Measurements from ENCODE around the gene UBE4B. TPM values are rescaled to one million over a fixed set of nuclear protein-coding genes. Genes with fewer than 3 reads are reported as not detected.

The UBE4B gene
- total and polyA plus RNA-seq, 2 of the 4 experiments (the other 2 are of a cell fraction) = 26.5 to 39.3 TPM

GRCh38 chr1:10185759-10186158 lies 153.0 kb downstream of the UBE4B start:
- TF ChIP-seq POLR2A (IDR thresholded peaks at IDR 0.05; ENCODE audit: low read depth, low read length) (no peak), MAFK (IDR thresholded peaks at IDR 0.05; ENCODE audit: low read depth, low read length) (no peak), CHD1 (IDR thresholded peaks at IDR 0.05; ENCODE audit: low read depth, low read length) (no peak), BHLHE40 (IDR thresholded peaks at IDR 0.05; ENCODE audit: low read depth, low read length) (no peak), MXI1 (IDR thresholded peaks at IDR 0.05; ENCODE audit: borderline replicate concordance, low read depth, low read length) (no peak), NFE2L2 (IDR thresholded peaks at IDR 0.05; ENCODE audit: low read depth, low read length) (no peak), RFX5 (IDR thresholded peaks at IDR 0.05; ENCODE audit: low read depth, low read length) (no peak), RAD21 (IDR thresholded peaks at IDR 0.05; ENCODE audit: low read length) (no peak), SMC3 (IDR thresholded peaks at IDR 0.05; ENCODE audit: low read depth, low read length) (no peak), CEBPB (IDR thresholded peaks at IDR 0.05; ENCODE audit: low read depth, low read length) (no peak), RCOR1 (IDR thresholded peaks at IDR 0.05; ENCODE audit: insufficient replicate concordance, low read length) (no peak), FOS (IDR thresholded peaks at IDR 0.05; ENCODE audit: low read depth, low read length) (no peak), MAZ (IDR thresholded peaks at IDR 0.05; ENCODE audit: borderline replicate concordance, low read depth, low read length) (no peak)
- TF ChIP-seq, protein P1, sequence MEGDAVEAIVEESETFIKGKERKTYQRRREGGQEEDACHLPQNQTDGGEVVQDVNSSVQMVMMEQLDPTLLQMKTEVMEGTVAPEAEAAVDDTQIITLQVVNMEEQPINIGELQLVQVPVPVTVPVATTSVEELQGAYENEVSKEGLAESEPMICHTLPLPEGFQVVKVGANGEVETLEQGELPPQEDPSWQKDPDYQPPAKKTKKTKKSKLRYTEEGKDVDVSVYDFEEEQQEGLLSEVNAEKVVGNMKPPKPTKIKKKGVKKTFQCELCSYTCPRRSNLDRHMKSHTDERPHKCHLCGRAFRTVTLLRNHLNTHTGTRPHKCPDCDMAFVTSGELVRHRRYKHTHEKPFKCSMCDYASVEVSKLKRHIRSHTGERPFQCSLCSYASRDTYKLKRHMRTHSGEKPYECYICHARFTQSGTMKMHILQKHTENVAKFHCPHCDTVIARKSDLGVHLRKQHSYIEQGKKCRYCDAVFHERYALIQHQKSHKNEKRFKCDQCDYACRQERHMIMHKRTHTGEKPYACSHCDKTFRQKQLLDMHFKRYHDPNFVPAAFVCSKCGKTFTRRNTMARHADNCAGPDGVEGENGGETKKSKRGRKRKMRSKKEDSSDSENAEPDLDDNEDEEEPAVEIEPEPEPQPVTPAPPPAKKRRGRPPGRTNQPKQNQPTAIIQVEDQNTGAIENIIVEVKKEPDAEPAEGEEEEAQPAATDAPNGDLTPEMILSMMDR (conservative IDR thresholded peaks at IDR 0.05; ENCODE audit: low read depth, low read length) = no peak
- TF ChIP-seq, protein P2, sequence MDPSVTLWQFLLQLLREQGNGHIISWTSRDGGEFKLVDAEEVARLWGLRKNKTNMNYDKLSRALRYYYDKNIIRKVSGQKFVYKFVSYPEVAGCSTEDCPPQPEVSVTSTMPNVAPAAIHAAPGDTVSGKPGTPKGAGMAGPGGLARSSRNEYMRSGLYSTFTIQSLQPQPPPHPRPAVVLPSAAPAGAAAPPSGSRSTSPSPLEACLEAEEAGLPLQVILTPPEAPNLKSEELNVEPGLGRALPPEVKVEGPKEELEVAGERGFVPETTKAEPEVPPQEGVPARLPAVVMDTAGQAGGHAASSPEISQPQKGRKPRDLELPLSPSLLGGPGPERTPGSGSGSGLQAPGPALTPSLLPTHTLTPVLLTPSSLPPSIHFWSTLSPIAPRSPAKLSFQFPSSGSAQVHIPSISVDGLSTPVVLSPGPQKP (IDR thresholded peaks at IDR 0.05; ENCODE audit: borderline replicate concordance, low read depth, low read length) = no peak
- TF ChIP-seq, protein P3, sequence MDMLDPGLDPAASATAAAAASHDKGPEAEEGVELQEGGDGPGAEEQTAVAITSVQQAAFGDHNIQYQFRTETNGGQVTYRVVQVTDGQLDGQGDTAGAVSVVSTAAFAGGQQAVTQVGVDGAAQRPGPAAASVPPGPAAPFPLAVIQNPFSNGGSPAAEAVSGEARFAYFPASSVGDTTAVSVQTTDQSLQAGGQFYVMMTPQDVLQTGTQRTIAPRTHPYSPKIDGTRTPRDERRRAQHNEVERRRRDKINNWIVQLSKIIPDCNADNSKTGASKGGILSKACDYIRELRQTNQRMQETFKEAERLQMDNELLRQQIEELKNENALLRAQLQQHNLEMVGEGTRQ (IDR thresholded peaks at IDR 0.05; ENCODE audit: low read depth, low read length) = no peak
- intact Hi-C loops (cut with micrococcal nuclease) = no loop called here
- ChIA-PET CTCF (no interaction called here), POLR2A (ENCODE audit: unreplicated experiment) (no interaction called here)
- Histone ChIP-seq H4K91ac (ENCODE audit: insufficient read depth, low read depth, low read length) (no peak overlapping the region), H3K79me1 (ENCODE audit: low read depth in 1 of 2, low read length in 2 of 2) (no peaks in the 10 kb centered on the region), H4K20me1 (ENCODE audit: insufficient read depth, low read length) (no peaks in the 10 kb centered on the region), H3K9me3 (ENCODE audit: control insufficient read depth, insufficient read depth, low read length) (no peaks in the 10 kb centered on the region), H4K8ac (ENCODE audit: low read depth in 2 of 2, low read length in 2 of 2) (no peak overlapping the region), H2AFZ (replicated peaks; ENCODE audit: low read length, poor library complexity) (no peak overlapping the region), H3K14ac (replicated peaks; ENCODE audit: low read depth, low read length) (no peak overlapping the region), H3K4me2 (ENCODE audit: low read depth, low read length) (no peak overlapping the region), H3K4me1 (ENCODE audit: control insufficient read depth, insufficient read depth, low read length) (no peaks in the 10 kb centered on the region), H3K9ac (ENCODE audit: low read depth, low read length) (no peak overlapping the region), H3K9me1 (ENCODE audit: insufficient read depth, low read length) (no peaks in the 10 kb centered on the region), H3K56ac (ENCODE audit: extremely low read depth, insufficient read depth, low read length) (no peak overlapping the region), H2BK120ac (ENCODE audit: low read depth, low read length) (no peak overlapping the region), H4K5ac (ENCODE audit: low read depth, low read length) (no peak overlapping the region), H2AK5ac (ENCODE audit: low read depth, low read length) (no peak overlapping the region), H2BK15ac (ENCODE audit: low read depth, low read length) (no peak overlapping the region), H2AK9ac (replicated peaks; ENCODE audit: low read depth, low read length, poor library complexity) (no peak overlapping the region), H3K27me3 (ENCODE audit: control insufficient read depth, insufficient read depth, low read length) (no peaks in the 10 kb centered on the region), H3K18ac (ENCODE audit: low read depth, low read length) (no peak overlapping the region), H3K23ac (ENCODE audit: low read depth, low read length) (no peak overlapping the region), H3K4me3 (ENCODE audit: insufficient read depth, low read depth, low read length) (no peak overlapping the region), H2BK20ac (ENCODE audit: low read depth, low read length) (no peak overlapping the region), H3K4ac (ENCODE audit: low read depth, low read length) (no peak overlapping the region), H3K27ac (ENCODE audit: insufficient read depth, low read length) (no peak overlapping the region), H2BK5ac (ENCODE audit: low read depth, low read length, poor library complexity, severe bottlenecking) (no peak overlapping the region), H3K36me3 (ENCODE audit: control insufficient read depth, insufficient read depth, low read length) (peaks cover 3% of the 10 kb centered on the region; the same call in 1 of the 2 replicates)
- in situ Hi-C loops (cut with MboI; ENCODE audit: low sequenced_read_pairs) = no loop called here
- BruUV-seq (replicated peaks) = no TSS peak
- DNase-seq (no peak), ATAC-seq (ENCODE audit: low read depth) (no peak)
- dilution Hi-C loops (cut with HindIII; ENCODE audit: low sequenced_read_pairs, unreplicated experiment) = no loop called here
- 100% methylated on average over 2 of the region's 2 CpGs; no CpG with 5 or more reads in 1 of the 2 experiments for WGBS, 2 experiments (ENCODE audit: extremely low coverage in 2 of 2, insufficient read length in 1 of 2)
